H1 (cell line): Measurements from ENCODE around the gene STXBP4. TPM values are rescaled to one million over a fixed set of nuclear protein-coding genes. Genes with fewer than 3 reads are reported as not detected.

Experiments
- CTCF ChIA-PET: fragments of 300-600 bp; sonication (Branson Sonifier 250); formaldehyde crosslinking; loops from one replicate; lab custom pipeline; 2021; ENCODE audit not compliant: partially characterized antibody; lab: Charles Lee
- POLR2A ChIA-PET: fragments of 300-600 bp; sonication (Branson Sonifier 250); formaldehyde crosslinking; loops from one replicate; lab custom pipeline; 2021; ENCODE audit warnings: inconsistent platforms; ENCODE audit not compliant: partially characterized antibody; lab: Charles Lee
- DNase-seq, 2 experiments: peaks; one replicate each; pipeline versions ENCODE4 v3.0.0 to v3.0.0-alpha.2; 2010 to 2022; ENCODE audit warnings: low spot score in 2 of 2, low read depth in 1 of 2, mixed read lengths in 1 of 2
- FAIRE-seq: peaks from 2 replicates; lab custom pipeline; 2011; peaks lifted over from hg19 to GRCh38; lab: Jason Lieb, UNC
- H2AFZ ChIP-seq: 2 replicates; pipeline ENCODE4 v1.8.1; 2012; ENCODE audit warnings: low read length, inconsistent platforms
- H2AK5ac ChIP-seq: 2 replicates; pipeline ENCODE4 v1.6.1; 2013; ENCODE audit warnings: low read depth, low read length
- H2BK120ac ChIP-seq: replicated peaks from 2 replicates; pipeline ENCODE3; 2013; ENCODE audit warnings: low read depth, low read length, inconsistent platforms
- H2BK12ac ChIP-seq: 2 replicates; pipeline ENCODE4 v1.6.1; 2013; ENCODE audit warnings: low read depth, low read length
- H2BK15ac ChIP-seq: 2 replicates; pipeline ENCODE4 v1.6.1; 2013; ENCODE audit warnings: low read length
- H2BK20ac ChIP-seq: 2 replicates; pipeline ENCODE4 v1.6.1; 2013; ENCODE audit warnings: low read length
- H2BK5ac ChIP-seq: 2 replicates; pipeline ENCODE4 v1.6.1; 2013; ENCODE audit warnings: low read depth, low read length
- H3K14ac ChIP-seq: 2 replicates; pipeline ENCODE4 v1.6.1; 2013; ENCODE audit warnings: inconsistent platforms; ENCODE audit not compliant: insufficient read length
- H3K18ac ChIP-seq: 2 replicates; pipeline ENCODE4 v1.6.1; 2013; ENCODE audit warnings: low read length; ENCODE audit errors: extremely low read depth
- H3K23ac ChIP-seq: 2 replicates; pipeline ENCODE4 v1.6.1; 2013; ENCODE audit warnings: inconsistent platforms; ENCODE audit not compliant: insufficient read length
- H3K23me2 ChIP-seq: 2 replicates; pipeline ENCODE4 v1.6.1; 2013; ENCODE audit warnings: low read depth, low read length
- H3K27ac ChIP-seq: 2 replicates; pipeline ENCODE4 v1.6.1; 2011; ENCODE audit warnings: low read depth, low read length, inconsistent platforms
- H3K27me3 ChIP-seq, 4 experiments: replicated peaks in 1 of 4; 1 replicate in 1 of 4; 2 replicates in 3 of 4; pipeline versions ENCODE4 v1.6.1 to v1.8.1; 2011 to 2013; ENCODE audit warnings: low read length in 3 of 4, mild to moderate bottlenecking in 3 of 4, inconsistent platforms in 2 of 4, mixed read lengths in 2 of 4, moderate library complexity in 1 of 4; ENCODE audit not compliant: control insufficient read depth in 3 of 4, insufficient read depth in 3 of 4; ENCODE audit errors: extremely low read depth in 1 of 4
- H3K36me3 ChIP-seq, 4 experiments: 2 replicates each; pipeline versions ENCODE4 v1.6.1 to v1.8.1; 2011 to 2013; ENCODE audit warnings: mild to moderate bottlenecking in 4 of 4, low read length in 3 of 4, moderate library complexity in 2 of 4, control low read depth in 1 of 4, inconsistent platforms in 1 of 4; ENCODE audit not compliant: insufficient read depth in 4 of 4, control insufficient read depth in 2 of 4
- H3K4ac ChIP-seq: replicated peaks from 2 replicates; pipeline ENCODE3; 2013; ENCODE audit warnings: low read length, low read depth, mixed read lengths, inconsistent platforms; ENCODE audit not compliant: insufficient read length
- H3K4me1 ChIP-seq, 4 experiments: replicated peaks in 1 of 4; 1 replicate in 1 of 4; 2 replicates in 3 of 4; pipeline versions ENCODE4 v1.6.1 to v1.8.1; 2011 to 2013; ENCODE audit warnings: low read length in 3 of 4, inconsistent platforms in 2 of 4, mixed read lengths in 1 of 4; ENCODE audit not compliant: insufficient read depth in 4 of 4, control insufficient read depth in 3 of 4
- H3K4me2 ChIP-seq, 2 experiments: 2 replicates each; pipeline versions ENCODE4 v1.6.1 to v1.8.1; 2011 to 2013; ENCODE audit warnings: low read depth in 2 of 2, low read length in 2 of 2, control low read depth in 1 of 2, inconsistent platforms in 1 of 2, mild to moderate bottlenecking in 1 of 2; ENCODE audit not compliant: insufficient read depth in 1 of 2
- H3K4me3 ChIP-seq, 4 experiments: fragments of 200-600, 300-600 bp in 1 of 4; sonication (generic), shearing (Covaris generic), sonication (Bioruptor Twin) in 1 of 4; 2 replicates each; pipeline versions ENCODE4 v1.5.1 to v1.8.1; 2011 to 2016; ENCODE audit warnings: low read length in 4 of 4, low read depth in 3 of 4, control low read depth in 2 of 4, inconsistent platforms in 2 of 4, mild to moderate bottlenecking in 2 of 4, mixed read lengths in 1 of 4, moderate library complexity in 1 of 4; ENCODE audit not compliant: insufficient read depth in 2 of 4; ENCODE audit errors: extremely low read depth in 1 of 4
- H3K56ac ChIP-seq: replicated peaks from 2 replicates; pipeline ENCODE3; 2013; ENCODE audit warnings: low read depth, mild to moderate bottlenecking, mixed read lengths, low read length, inconsistent platforms; ENCODE audit not compliant: insufficient read length
- H3K79me1 ChIP-seq: 2 replicates; pipeline ENCODE4 v1.6.1; 2013; ENCODE audit warnings: low read depth, low read length, control low read depth
- H3K79me2 ChIP-seq, 2 experiments: 2 replicates each; pipeline versions ENCODE4 v1.6.1 to v1.8.1; 2012 to 2013; ENCODE audit warnings: low read length in 2 of 2, mild to moderate bottlenecking in 2 of 2, inconsistent platforms in 1 of 2; ENCODE audit not compliant: insufficient read depth in 2 of 2, control insufficient read depth in 1 of 2
- H3K9ac ChIP-seq, 4 experiments: replicated peaks in 1 of 4; 1 replicate in 1 of 4; 2 replicates in 3 of 4; pipeline versions ENCODE4 v1.6.1 to v1.8.1; 2011 to 2013; ENCODE audit warnings: low read depth in 3 of 4, low read length in 3 of 4, control low read depth in 2 of 4, mild to moderate bottlenecking in 2 of 4, moderate library complexity in 2 of 4, inconsistent platforms in 1 of 4; ENCODE audit errors: extremely low read depth in 1 of 4
- H3K9me3 ChIP-seq, 2 experiments: 2 replicates each; pipeline versions ENCODE4 v1.6.1 to v1.8.1; 2012 to 2013; ENCODE audit warnings: mild to moderate bottlenecking in 2 of 2, moderate library complexity in 2 of 2, control low read depth in 1 of 2, inconsistent platforms in 1 of 2, low read depth in 1 of 2, low read length in 1 of 2, mixed read lengths in 1 of 2; ENCODE audit not compliant: insufficient read depth in 2 of 2
- H4K20me1 ChIP-seq, 2 experiments: replicated peaks in 1 of 2; 2 replicates each; pipeline versions ENCODE3 to v1.8.1; 2011 to 2013; ENCODE audit warnings: inconsistent platforms in 2 of 2, low read length in 2 of 2, mild to moderate bottlenecking in 1 of 2; ENCODE audit not compliant: insufficient read depth in 2 of 2, control insufficient read depth in 1 of 2
- H4K5ac ChIP-seq: 2 replicates; pipeline ENCODE4 v1.6.1; 2013; ENCODE audit warnings: low read length, low read depth, mixed read lengths, inconsistent platforms; ENCODE audit not compliant: insufficient read length
- H4K8ac ChIP-seq: 2 replicates; pipeline ENCODE4 v1.8.0; 2013; ENCODE audit warnings: mild to moderate bottlenecking, moderate library complexity, low read length, inconsistent platforms; ENCODE audit not compliant: insufficient read depth; ENCODE audit errors: extremely low read depth
- H4K91ac ChIP-seq: replicated peaks from 2 replicates; pipeline ENCODE3; 2013; ENCODE audit warnings: low read length, mixed read lengths, inconsistent platforms; ENCODE audit not compliant: insufficient read length
- FOSL1 ChIP-seq: IDR thresholded peaks from 2 replicates; pipeline ENCODE4 v1.6.1; 2011; ENCODE audit warnings: mild to moderate bottlenecking, low read depth, low read length, moderate library complexity; ENCODE audit not compliant: insufficient read depth
- SRF ChIP-seq: IDR thresholded peaks from 2 replicates; pipeline ENCODE4 v1.6.1; 2011; ENCODE audit warnings: mild to moderate bottlenecking, low read depth, low read length, moderate library complexity
- WGBS, 2 experiments: shearing (Covaris generic) in 1 of 2; methylation state at CpG; one replicate each; pipeline versions ENCODE4 v1.1.6 to v1.1.7; 2013 to 2015; ENCODE audit warnings: low lambda C conversion rate in 2 of 2, mixed read lengths in 2 of 2, inconsistent platforms in 1 of 2, low coverage in 1 of 2, missing lambda C conversion rate in 1 of 2; ENCODE audit not compliant: insufficient replicate concordance in 2 of 2, insufficient coverage in 1 of 2, insufficient read length in 1 of 2; ENCODE audit errors: extremely low coverage in 1 of 2, missing lambda C conversion rate in 1 of 2; 5-methylcytosine and 5-hydroxymethylcytosine counted together
- polyA plus RNA-seq, 7 experiments: library from polyadenylated mRNA; depleted of rRNA in 3 of 7; stranded (reverse) in 5 of 7; unstranded in 2 of 7; fragments of >200 nt in 5 of 7; fragments of 200-250 nt in 2 of 7; gene quantifications; 1 replicate in 5 of 7; 2 replicates in 1 of 7; 4 replicates in 1 of 7; pipeline versions ENCODE4 v1.2.1 to v1.2.3, GENCODE V29; 2011 to 2013; ENCODE audit warnings: missing spikeins in 2 of 7, mixed read lengths in 2 of 7
- total RNA-seq: library from RNA; stranded (reverse); fragmentation: NEBNext Ultra II Directional; extraction: Animal tissue kit (Norgen Biotek cat#: 25700); gene quantifications from 2 replicates; pipeline ENCODE4 v1.2.1, GENCODE V29; 2021
- TF ChIP-seq, protein P1 (sequence below), 3 experiments: IDR thresholded peaks; 1 replicate in 2 of 3; 2 replicates in 1 of 3; pipeline versions ENCODE4 v1.5.1 to v1.6.1; 2011; ENCODE audit warnings: low read length in 3 of 3, mild to moderate bottlenecking in 3 of 3, inconsistent platforms in 2 of 3, low read depth in 1 of 3, moderate library complexity in 1 of 3; ENCODE audit not compliant: insufficient read depth in 1 of 3; ENCODE audit errors: control extremely low read depth in 1 of 3

Gene STXBP4
- total and polyA plus RNA-seq, 2 of the 8 experiments (the other 6 are each of a cell fraction or from before 2014, with no cell fraction given): 3.2 to 18.5 TPM

DNA sequence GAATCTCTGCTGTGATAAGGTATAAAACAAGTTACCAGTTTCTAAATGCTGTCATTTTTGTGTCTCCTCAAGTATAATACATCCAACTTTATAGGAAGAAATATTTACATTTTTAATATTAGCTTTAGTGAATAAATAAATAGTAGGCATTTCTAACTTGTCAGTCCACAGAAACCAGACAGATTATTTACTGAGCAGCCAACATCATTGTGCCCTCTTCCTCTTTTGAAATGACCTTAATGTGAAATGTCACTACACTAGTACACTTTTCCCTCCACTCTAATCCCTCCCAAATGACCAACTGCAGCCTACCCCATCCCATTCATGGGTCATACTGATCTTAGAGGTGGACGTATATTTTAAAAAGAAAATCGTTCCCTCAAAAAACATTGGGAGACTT lies 9.2 kb downstream of the STXBP4 start:
- Histone ChIP-seq H2BK120ac (no peak overlapping the region), H3K9me3 (peaks cover 0 to 5% of the 10 kb centered on the region in 2 experiments; a peak in 1 of 4 replicates), H4K8ac (no peak overlapping the region), H3K4ac (no peak overlapping the region), H2BK12ac (no peak overlapping the region), H4K5ac (no peak overlapping the region), H3K4me2 (no peak overlapping the region), H3K36me3 (peaks cover 0 to 6% (median 0%) of the 10 kb centered on the region in 4 experiments; a peak in 3 of 8 replicates), H3K27ac (no peak overlapping the region), H3K79me2 (peaks cover 2 to 54% of the 10 kb centered on the region in 2 experiments; a peak in 3 of 4 replicates), H3K9ac (no peak overlapping the region), H3K4me3 (no peak overlapping the region), H2AK5ac (no peak overlapping the region), H2AFZ (no peak overlapping the region), H2BK20ac (no peak overlapping the region), H3K56ac (no peak overlapping the region), H3K23me2 (peaks cover 1% of the 10 kb centered on the region; the same call in 1 of the 2 replicates), H3K4me1 (no peaks in the 10 kb centered on the region), H4K91ac (no peak overlapping the region), H3K79me1 (no peaks in the 10 kb centered on the region; the same call in 1 of the 2 replicates), H3K27me3 (no peaks in the 10 kb centered on the region), H3K14ac (no peak overlapping the region), H4K20me1 (peaks cover 0 to 2% of the 10 kb centered on the region in 2 experiments), H3K18ac (no peak overlapping the region), H2BK15ac (no peak overlapping the region), H3K23ac (no peak overlapping the region), H2BK5ac (no peak overlapping the region)
- DNase-seq (no peak), FAIRE-seq (no peak)
- ChIA-PET CTCF (no interaction called here), POLR2A (no interaction called here)
- WGBS, 2 experiments: 92% methylated on average over 2 of the region's 2 CpGs; no CpG with 5 or more reads in 1 of the 2 experiments
- no peak for TF ChIP-seq FOSL1
- TF ChIP-seq SRF: no peak
- TF ChIP-seq, protein P1, sequence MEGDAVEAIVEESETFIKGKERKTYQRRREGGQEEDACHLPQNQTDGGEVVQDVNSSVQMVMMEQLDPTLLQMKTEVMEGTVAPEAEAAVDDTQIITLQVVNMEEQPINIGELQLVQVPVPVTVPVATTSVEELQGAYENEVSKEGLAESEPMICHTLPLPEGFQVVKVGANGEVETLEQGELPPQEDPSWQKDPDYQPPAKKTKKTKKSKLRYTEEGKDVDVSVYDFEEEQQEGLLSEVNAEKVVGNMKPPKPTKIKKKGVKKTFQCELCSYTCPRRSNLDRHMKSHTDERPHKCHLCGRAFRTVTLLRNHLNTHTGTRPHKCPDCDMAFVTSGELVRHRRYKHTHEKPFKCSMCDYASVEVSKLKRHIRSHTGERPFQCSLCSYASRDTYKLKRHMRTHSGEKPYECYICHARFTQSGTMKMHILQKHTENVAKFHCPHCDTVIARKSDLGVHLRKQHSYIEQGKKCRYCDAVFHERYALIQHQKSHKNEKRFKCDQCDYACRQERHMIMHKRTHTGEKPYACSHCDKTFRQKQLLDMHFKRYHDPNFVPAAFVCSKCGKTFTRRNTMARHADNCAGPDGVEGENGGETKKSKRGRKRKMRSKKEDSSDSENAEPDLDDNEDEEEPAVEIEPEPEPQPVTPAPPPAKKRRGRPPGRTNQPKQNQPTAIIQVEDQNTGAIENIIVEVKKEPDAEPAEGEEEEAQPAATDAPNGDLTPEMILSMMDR (IDR thresholded peaks at IDR 0.05; ENCODE audit: control extremely low read depth in 1 of 3, insufficient read depth in 1 of 3, low read depth in 1 of 3, low read length in 3 of 3): no peak
